CD4-positive, CD25-positive, alpha-beta regulatory T cell (primary cell): ENCODE measurements around the gene PCED1B. TPM values are rescaled to one million over a fixed set of nuclear protein-coding genes. Genes with fewer than 3 reads are reported as not detected.

ENCODE experiments used
- ATAC-seq, 2 donors: fragments of 150-1000 bp; cut with Tn5 transposase; one replicate each; pipeline ENCODE4 v1.10.0; 2021; ENCODE audit warnings: low read depth in 2 of 2, moderate number of reproducible peaks in 2 of 2, moderate library complexity in 1 of 2
- DNase-seq, 3 donors: peaks; one replicate each; pipeline versions ENCODE4 v3.0.0 to v3.0.0-alpha.2; 2012 to 2022; ENCODE audit warnings: mixed read lengths in 1 of 3
- H3K27ac ChIP-seq: one replicate; pipeline ENCODE4 v1.7.0; 2013; ENCODE audit warnings: mild to moderate bottlenecking, low read length; ENCODE audit not compliant: insufficient read depth, poor library complexity, severe bottlenecking
- H3K27me3 ChIP-seq: one replicate; pipeline ENCODE4 v1.7.0; 2013; ENCODE audit warnings: low read length; ENCODE audit not compliant: control insufficient read depth, insufficient read depth
- H3K36me3 ChIP-seq: one replicate; pipeline ENCODE4 v1.7.0; 2013; ENCODE audit warnings: mild to moderate bottlenecking, low read length, moderate library complexity; ENCODE audit not compliant: control insufficient read depth, insufficient read depth
- H3K4me1 ChIP-seq: 2 replicates; pipeline ENCODE4 v1.7.0; 2013; ENCODE audit warnings: mild to moderate bottlenecking, low read length; ENCODE audit not compliant: insufficient read depth, control insufficient read depth, poor library complexity, severe bottlenecking
- H3K4me3 ChIP-seq: one replicate; pipeline ENCODE4 v1.7.0; 2013; ENCODE audit warnings: low read depth, mild to moderate bottlenecking, low read length, moderate library complexity
- H3K9me3 ChIP-seq, 2 experiments: 1 replicate in 1 of 2; 2 replicates in 1 of 2; pipeline ENCODE4 v1.7.0; 2013; ENCODE audit warnings: low read length in 2 of 2, mild to moderate bottlenecking in 1 of 2, moderate library complexity in 1 of 2; ENCODE audit not compliant: control insufficient read depth in 2 of 2
- H3K27ac Mint-ChIP-seq, 3 donors: one replicate each; pipeline ENCODE4 v1.8.0; 2020 to 2022; ENCODE audit warnings: mild to moderate bottlenecking in 3 of 3, mixed read lengths in 3 of 3, moderate library complexity in 2 of 3
- H3K27me3 Mint-ChIP-seq: one replicate; pipeline ENCODE4 v1.8.0; 2022; ENCODE audit warnings: mild to moderate bottlenecking, mixed read lengths
- H3K36me3 Mint-ChIP-seq: one replicate; pipeline ENCODE4 v1.8.0; 2020; ENCODE audit warnings: mixed read lengths
- H3K4me1 Mint-ChIP-seq, 4 donors: one replicate each; pipeline ENCODE4 v1.8.0; 2020 to 2022; ENCODE audit warnings: mixed read lengths in 4 of 4, mild to moderate bottlenecking in 1 of 4
- H3K4me3 Mint-ChIP-seq, 4 donors: one replicate each; pipeline ENCODE4 v1.8.0; 2020 to 2022; ENCODE audit warnings: mild to moderate bottlenecking in 4 of 4, mixed read lengths in 4 of 4, moderate library complexity in 3 of 4
- H3K9me3 Mint-ChIP-seq, 7 donors: one replicate each; pipeline ENCODE4 v1.8.0; 2020 to 2022; ENCODE audit warnings: mixed read lengths in 7 of 7, mild to moderate bottlenecking in 3 of 7, moderate library complexity in 2 of 7
- polyA plus RNA-seq, 4 donors: library from polyadenylated mRNA; unstranded; fragments of 300-500 nt; fragmentation: Illumina TruSeq; gene quantifications; one replicate each; pipeline ENCODE4 v1.2.3, GENCODE V29; 2021
- total RNA-seq: library from RNA; stranded (reverse); gene quantifications from one replicate; pipeline ENCODE4 v1.2.3, GENCODE V29; 2022

The PCED1B gene
- total and polyA plus RNA-seq, 5 donors from 2014 or later = 56.7 to 74.5 (median 64.9) TPM

DNA sequence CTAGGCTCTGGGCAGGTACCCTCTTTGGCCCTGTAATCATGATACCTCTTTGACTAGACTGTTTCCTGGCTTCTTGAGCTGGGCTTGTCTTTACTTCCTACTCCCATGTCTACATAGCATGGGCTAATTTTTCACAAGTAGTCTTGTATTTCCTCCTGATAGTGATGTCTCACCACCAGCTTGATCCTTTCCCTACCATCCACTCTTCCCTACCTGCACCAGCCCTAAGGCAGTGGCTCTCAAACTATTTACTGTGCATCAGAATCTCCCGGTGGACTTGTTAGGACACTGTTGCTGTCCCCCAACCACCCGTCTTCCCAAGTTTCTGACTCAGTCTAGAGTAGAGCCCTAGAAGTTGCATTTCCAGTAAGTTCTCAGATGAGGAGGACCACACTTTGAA, 163.0 kb downstream of the PCED1B start:
- no peaks in the 10 kb centered on the region for H3K9me3 Mint-ChIP-seq
- ATAC-seq (no peak), DNase-seq (no peak)
- Histone ChIP-seq H3K4me3 (no peak overlapping the region), H3K27ac (no peak overlapping the region), H3K36me3 (peaks cover 4% of the 10 kb centered on the region), H3K4me1 (peaks cover 11% of the 10 kb centered on the region), H3K27me3 (no peaks in the 10 kb centered on the region), H3K9me3 (no peaks in the 10 kb centered on the region)
- no peaks in the 10 kb centered on the region for H3K27me3 Mint-ChIP-seq
- no peak overlapping the region for H3K4me3 Mint-ChIP-seq
- H3K4me1 Mint-ChIP-seq = peaks cover 9 to 66% (median 36%) of the 10 kb centered on the region in 4 donors
- peaks cover 29% of the 10 kb centered on the region for H3K36me3 Mint-ChIP-seq
- H3K27ac Mint-ChIP-seq = peak overlapping the region in 1 of 3 donors; percentile 73

DNA sequence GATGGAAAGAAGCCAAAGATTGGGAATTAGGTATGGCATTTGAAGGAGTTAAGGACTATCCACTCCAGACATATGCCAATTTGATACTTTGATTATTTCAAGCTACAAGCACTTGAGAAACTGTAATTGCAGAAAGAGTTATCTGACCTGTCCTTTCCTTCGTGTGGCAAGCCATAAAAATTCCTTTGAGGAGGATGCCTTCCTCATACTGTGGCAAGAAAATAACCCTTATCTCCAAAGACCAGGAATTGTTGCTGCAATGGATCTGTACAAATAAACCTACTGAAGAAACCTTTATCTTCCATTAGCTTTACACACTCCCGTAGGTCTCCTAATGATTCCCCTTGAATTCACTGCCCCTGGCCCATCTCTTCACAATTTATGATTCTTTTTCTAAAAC, 165.4 kb downstream of the PCED1B start:
- Mint-ChIP-seq H3K36me3 (peaks cover 28% of the 10 kb centered on the region), H3K27ac (peak overlapping the region in 1 of 3 donors; percentile 71), H3K4me3 (no peak overlapping the region), H3K27me3 (no peaks in the 10 kb centered on the region), H3K4me1 (peaks cover 4 to 60% (median 22%) of the 10 kb centered on the region in 4 donors), H3K9me3 (peaks cover 0 to 4% (median 0%) of the 10 kb centered on the region in 7 donors)
- no peak overlapping the region for H3K4me3 ChIP-seq
- no peaks in the 10 kb centered on the region for H3K9me3 ChIP-seq
- H3K4me1 ChIP-seq = no peaks in the 10 kb centered on the region
- peaks cover 15% of the 10 kb centered on the region for H3K36me3 ChIP-seq
- no peak for ATAC-seq
- no peak for DNase-seq
- H3K27me3 ChIP-seq = no peaks in the 10 kb centered on the region
- H3K27ac ChIP-seq = no peak overlapping the region

DNA sequence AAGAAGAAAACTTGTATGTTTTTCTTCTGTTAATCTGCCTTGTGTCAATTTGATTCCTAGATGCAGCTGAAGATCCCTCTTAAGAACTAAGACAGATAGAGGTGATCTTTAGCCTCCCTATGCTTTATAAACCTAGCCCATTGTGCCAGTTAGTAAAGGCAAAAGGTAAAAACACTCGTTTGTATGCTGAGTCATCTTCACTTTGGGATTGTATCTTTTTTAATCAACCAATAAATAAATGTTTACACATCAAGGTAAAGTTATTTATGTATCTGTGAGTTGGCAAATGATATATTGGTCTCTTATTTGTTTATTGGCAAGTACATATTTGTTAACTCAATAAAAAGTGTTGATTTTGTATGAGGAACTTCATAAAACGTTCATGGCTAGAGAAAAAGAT, 166.2 kb downstream of the PCED1B start:
- no peak overlapping the region for H3K4me3 Mint-ChIP-seq
- no peaks in the 10 kb centered on the region for H3K27me3 ChIP-seq
- no peaks in the 10 kb centered on the region for H3K4me1 ChIP-seq

DNA sequence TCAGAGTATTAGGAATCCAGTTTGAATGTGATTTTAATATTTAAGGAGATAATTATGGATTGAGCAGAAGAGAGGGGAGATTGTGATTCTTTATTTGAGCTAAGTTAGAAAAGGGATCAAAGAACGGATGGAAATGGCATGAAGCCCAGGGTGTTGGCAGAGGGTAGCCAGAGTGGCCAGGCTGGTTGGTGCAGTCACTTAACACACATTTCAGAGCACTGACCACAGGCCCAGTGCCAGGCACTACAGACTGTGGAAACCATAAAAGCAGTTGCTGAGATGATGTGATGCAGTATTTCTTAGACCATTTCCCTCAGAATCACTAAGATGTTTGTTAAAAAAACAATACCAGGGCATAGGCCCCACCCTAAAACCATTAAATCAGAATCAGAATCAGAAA, 168.0 kb downstream of the PCED1B start:
- H3K36me3 Mint-ChIP-seq = peaks cover 36% of the 10 kb centered on the region

More for the DNA sequence above, 166.2 kb downstream of the PCED1B start:
- Histone ChIP-seq H3K36me3 (peaks cover 20% of the 10 kb centered on the region), H3K4me3 (no peak overlapping the region), H3K9me3 (no peaks in the 10 kb centered on the region), H3K27ac (no peak overlapping the region)
- Mint-ChIP-seq H3K36me3 (peaks cover 33% of the 10 kb centered on the region), H3K4me1 (peaks cover 11 to 62% (median 21%) of the 10 kb centered on the region in 4 donors), H3K27me3 (no peaks in the 10 kb centered on the region), H3K9me3 (peaks cover 0 to 4% (median under 1%) of the 10 kb centered on the region in 7 donors), H3K27ac (peak overlapping the region in 1 of 3 donors; percentile 36)
- ATAC-seq = no peak
- DNase-seq = no peak

DNA sequence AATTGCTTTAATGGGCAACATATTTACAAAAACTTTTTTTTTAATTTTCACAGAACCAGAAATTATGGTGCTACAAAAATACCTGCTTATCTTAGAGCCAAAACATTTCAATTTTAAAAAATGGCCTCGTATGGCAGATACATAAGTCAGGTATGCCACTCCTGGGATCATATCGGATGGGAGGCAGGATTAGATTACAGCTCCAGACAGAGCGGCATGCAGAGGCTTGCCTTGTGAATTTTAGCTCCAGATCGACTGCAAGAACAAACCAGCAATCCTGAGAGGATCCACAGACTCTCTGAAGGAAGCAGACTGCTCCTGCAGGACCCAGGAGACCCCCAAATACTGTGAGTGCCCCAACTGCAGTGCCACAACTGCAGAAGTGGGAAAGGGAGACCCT, 169.7 kb downstream of the PCED1B start:
- H3K27me3 Mint-ChIP-seq = no peaks in the 10 kb centered on the region
- no peak for ATAC-seq
- Histone ChIP-seq H3K27me3 (no peaks in the 10 kb centered on the region), H3K36me3 (peaks cover 17% of the 10 kb centered on the region), H3K4me3 (no peak overlapping the region), H3K27ac (no peak overlapping the region), H3K9me3 (peaks cover 2 to 8% of the 10 kb centered on the region in 2 experiments), H3K4me1 (no peaks in the 10 kb centered on the region)
- H3K4me1 Mint-ChIP-seq = peaks cover 19 to 69% (median 29%) of the 10 kb centered on the region in 4 donors
- no peak overlapping the region for H3K27ac Mint-ChIP-seq
- H3K9me3 Mint-ChIP-seq = peaks cover 0 to 19% (median 7%) of the 10 kb centered on the region in 7 donors
- peaks cover 33% of the 10 kb centered on the region for H3K36me3 Mint-ChIP-seq
- H3K4me3 Mint-ChIP-seq = peak overlapping the region in 2 of 4 donors; percentile 30 to 67
- no peak for DNase-seq

More for the DNA sequence above, 168.0 kb downstream of the PCED1B start:
- peak overlapping the region in 1 of 3 donors; percentile 38 for H3K27ac Mint-ChIP-seq
- no peaks in the 10 kb centered on the region for H3K27me3 ChIP-seq
- H3K9me3 Mint-ChIP-seq = peaks cover 0 to 13% (median 2%) of the 10 kb centered on the region in 7 donors
- H3K9me3 ChIP-seq = peaks cover 2 to 8% of the 10 kb centered on the region in 2 experiments
- H3K27ac ChIP-seq = no peak overlapping the region
- peak overlapping the region in 1 of 4 donors; percentile 32 for H3K4me3 Mint-ChIP-seq
- no peak for ATAC-seq
- H3K4me3 ChIP-seq = no peak overlapping the region
- no peaks in the 10 kb centered on the region for H3K4me1 ChIP-seq
- peaks cover 17% of the 10 kb centered on the region for H3K36me3 ChIP-seq
- H3K4me1 Mint-ChIP-seq = peaks cover 10 to 61% (median 22%) of the 10 kb centered on the region in 4 donors
- no peak for DNase-seq
- H3K27me3 Mint-ChIP-seq = no peaks in the 10 kb centered on the region

DNA sequence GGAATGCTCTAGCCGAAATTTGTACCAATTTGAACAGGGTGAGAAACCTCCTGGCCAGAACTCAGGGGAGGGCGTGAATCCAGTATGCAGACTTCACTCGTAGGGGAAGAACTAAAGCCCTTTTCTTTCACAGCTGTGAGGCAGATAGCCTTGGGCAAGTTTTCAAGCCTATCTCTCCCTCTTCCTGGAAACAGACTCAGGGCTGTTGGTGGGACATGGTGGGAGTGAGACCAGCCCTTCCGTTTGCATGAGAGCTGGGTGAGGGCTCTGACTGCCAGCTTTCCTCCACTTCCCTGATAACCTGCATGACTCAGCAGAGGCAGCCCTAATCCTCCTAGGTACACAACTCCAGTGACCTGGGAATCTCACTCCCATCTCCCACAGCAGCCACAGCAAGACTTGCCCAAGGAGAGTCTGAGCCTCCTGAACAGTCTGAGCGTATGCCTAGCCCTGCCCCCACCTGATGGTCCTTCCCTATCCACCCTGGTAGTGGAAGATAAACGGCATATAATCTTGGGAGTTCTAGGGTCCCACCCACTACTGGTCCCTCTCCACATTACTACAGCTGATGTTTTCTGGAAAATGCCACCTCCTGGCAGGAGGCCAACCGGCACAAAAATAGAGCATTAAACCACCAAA, 170.4 kb downstream of the PCED1B start:
- H3K27ac Mint-ChIP-seq = peak overlapping the region in 2 of 3 donors; percentile 72 to 78
- peaks cover 14 to 69% (median 29%) of the 10 kb centered on the region in 4 donors for H3K4me1 Mint-ChIP-seq
- H3K9me3 Mint-ChIP-seq = peaks cover 0 to 21% (median 7%) of the 10 kb centered on the region in 7 donors
- Histone ChIP-seq H3K9me3 (peaks cover 2 to 8% of the 10 kb centered on the region in 2 experiments), H3K27ac (no peak overlapping the region), H3K4me1 (no peaks in the 10 kb centered on the region), H3K36me3 (peaks cover 17% of the 10 kb centered on the region), H3K4me3 (no peak overlapping the region), H3K27me3 (no peaks in the 10 kb centered on the region)
- H3K36me3 Mint-ChIP-seq = peaks cover 28% of the 10 kb centered on the region
- ATAC-seq = no peak
- no peak for DNase-seq
- peak overlapping the region in 2 of 4 donors; percentile 60 to 74 for H3K4me3 Mint-ChIP-seq
- no peaks in the 10 kb centered on the region for H3K27me3 Mint-ChIP-seq

DNA sequence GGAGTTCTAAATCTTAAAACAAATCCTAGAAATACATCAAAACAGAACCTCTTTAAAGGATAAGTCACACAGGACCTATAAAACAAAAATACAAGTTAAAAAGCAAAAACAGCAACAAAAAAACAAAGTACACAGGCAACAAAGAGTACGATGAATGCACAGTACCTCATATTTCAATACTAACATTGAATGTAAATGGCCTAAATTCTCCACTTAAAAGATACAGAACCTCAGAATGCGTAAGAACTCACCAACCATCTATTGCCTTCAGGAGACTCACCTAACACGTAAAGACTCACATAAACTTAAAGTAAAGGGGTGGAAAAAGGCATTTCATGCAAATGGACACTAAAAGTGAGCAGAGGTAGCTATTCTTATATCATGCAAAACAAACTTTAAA, 172.5 kb downstream of the PCED1B start:
- DNase-seq = no peak
- peaks cover 31% of the 10 kb centered on the region for H3K36me3 Mint-ChIP-seq
- no peaks in the 10 kb centered on the region for H3K27me3 Mint-ChIP-seq
- Histone ChIP-seq H3K9me3 (peaks cover 2 to 13% of the 10 kb centered on the region in 2 experiments), H3K4me1 (no peaks in the 10 kb centered on the region), H3K36me3 (peaks cover 17% of the 10 kb centered on the region), H3K4me3 (no peak overlapping the region), H3K27me3 (no peaks in the 10 kb centered on the region), H3K27ac (no peak overlapping the region)
- ATAC-seq = no peak
- peak overlapping the region in 2 of 3 donors; percentile 49 to 68 for H3K27ac Mint-ChIP-seq
- peaks cover 2 to 27% (median 7%) of the 10 kb centered on the region in 7 donors for H3K9me3 Mint-ChIP-seq
- H3K4me1 Mint-ChIP-seq = peaks cover 9 to 64% (median 30%) of the 10 kb centered on the region in 4 donors
- H3K4me3 Mint-ChIP-seq = peak overlapping the region in 2 of 4 donors; percentile 16 to 52
